Hippocampal formation (tissue), 2 donors: ENCODE data around the gene ARNT2.

Experiments used
- DNase-seq, 2 donors: peaks; one replicate each; lab custom pipeline; 2025; lab: John Stamatoyannopoulos, UW

The ARNT2 gene

GRCh38 chr15:80556694-80557367, 152.6 kb downstream of the ARNT2 start:
- no peak for DNase-seq

DNA sequence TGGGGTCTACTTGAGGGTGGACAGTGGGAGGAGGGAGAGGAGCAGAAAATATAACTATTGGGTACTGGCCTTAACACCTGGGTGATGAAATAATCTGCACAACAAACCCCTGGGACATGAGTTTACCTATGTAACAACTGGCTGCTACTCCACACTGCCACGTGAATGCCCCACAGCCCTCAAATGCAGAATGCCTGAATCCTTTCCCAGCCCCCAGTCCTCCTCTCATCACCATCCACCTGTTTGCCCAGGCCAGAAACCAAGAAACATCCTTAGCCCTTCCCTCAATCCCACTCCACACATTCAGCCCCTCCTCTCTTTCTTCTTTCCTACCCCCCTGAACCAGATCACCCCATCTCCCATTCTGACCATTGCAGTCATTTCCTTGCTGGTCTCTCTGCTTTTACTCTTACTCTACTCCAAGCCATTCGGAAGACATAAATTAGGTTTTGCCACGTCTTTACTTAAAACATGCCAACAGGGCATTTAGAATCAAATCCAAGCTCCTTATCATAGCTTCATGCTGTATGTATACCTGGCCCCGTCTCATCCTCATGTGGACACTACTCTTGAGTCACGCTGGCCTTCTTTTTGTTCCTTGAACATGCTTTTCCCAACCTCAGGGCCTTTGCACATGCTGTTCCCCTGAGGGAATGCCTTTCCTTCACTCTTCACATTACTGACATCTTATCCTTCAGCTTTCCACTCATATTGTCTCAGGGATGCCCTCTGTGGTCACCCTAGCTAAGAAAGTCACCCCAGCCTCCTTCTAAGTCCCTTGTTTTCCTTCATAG, 153.5 kb downstream of the ARNT2 start:
- DNase-seq: no peak

GRCh38 chr15:80558631-80559319, 154.6 kb downstream of the ARNT2 start:
- DNase-seq: no peak

GRCh38 chr15:80559320-80559693, 155.1 kb downstream of the ARNT2 start:
- DNase-seq: no peak

DNA sequence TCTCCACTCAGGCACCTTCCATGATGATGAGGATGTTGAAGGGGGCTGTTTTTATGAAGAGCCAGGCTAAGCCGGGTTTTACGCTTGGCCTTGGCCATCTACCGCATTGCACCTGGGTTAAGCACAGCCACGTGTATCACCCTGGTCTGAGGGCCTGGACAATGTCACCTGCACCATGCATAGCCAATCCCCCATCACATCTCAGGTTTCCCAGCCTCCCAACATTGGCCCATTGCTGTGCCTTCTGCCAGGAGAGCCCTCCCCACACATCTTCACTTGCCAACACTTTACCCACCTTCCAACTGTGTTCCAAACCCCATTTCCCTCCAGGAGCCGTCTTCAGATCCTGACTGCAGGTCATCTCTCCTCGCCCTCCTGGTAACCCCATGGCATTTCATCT, 155.6 kb downstream of the ARNT2 start:
- DNase-seq: no peak

DNA sequence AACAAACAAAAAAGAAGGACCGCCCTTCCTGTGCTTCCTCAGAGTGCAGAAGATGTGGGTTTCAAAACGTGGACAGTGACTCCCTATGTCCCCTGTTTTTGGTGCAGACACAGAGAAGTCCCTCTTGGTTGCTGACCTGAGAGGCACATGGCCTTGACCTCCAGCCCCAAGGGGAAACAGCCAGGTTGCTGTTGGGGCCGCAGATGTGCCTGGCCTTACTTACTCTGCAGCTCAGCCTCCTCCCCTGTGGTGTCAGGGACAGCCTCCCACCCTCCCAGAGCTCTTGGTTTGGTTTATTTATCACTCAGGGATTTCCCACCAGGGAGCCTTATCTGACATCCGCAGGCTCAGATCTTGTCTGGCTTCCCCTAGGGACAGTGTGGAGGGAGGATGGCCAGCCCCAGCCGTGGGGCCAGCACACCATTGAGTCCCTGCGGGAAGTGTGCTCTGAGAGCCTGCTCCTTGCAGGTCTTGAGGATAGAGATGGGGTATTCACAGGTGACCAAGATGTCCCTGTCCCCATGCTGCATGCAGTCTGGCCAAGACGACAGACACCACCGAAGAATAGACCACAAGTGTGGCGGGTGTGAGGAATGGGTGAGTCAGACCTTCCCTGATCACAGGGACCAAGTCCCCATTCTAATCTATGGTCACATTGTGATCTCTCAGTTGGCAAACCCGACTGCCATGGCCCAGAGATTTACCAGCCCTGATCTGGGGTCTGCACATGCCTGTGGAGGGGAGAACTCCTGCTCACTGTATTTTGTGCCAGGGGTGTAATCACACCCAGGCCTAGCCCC, 156.6 kb downstream of the ARNT2 start:
- DNase-seq: no peak

GRCh38 chr15:80561500-80561899, 157.3 kb downstream of the ARNT2 start:
- no peak for DNase-seq

GRCh38 chr15:80562033-80562432, 157.9 kb downstream of the ARNT2 start:
- DNase-seq: no peak

DNA sequence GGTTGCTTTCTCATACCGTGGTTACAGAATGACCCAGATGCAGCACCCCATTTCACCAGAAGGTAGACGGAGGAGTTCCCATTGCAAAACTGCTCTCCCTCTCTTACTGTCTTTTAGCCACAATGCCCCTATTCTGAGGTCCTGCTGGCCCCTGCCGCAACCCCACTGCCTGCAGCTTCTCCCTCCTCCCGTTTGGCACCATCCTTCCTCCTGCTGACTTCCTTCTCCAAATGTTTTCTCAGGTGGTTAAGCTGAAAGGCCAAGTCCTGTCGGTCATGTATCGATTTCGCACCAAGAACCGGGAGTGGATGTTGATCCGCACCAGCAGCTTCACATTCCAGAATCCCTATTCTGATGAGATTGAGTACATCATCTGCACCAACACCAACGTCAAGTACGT, 158.7 kb downstream of the ARNT2 start:
- DNase-seq: no peak

DNA sequence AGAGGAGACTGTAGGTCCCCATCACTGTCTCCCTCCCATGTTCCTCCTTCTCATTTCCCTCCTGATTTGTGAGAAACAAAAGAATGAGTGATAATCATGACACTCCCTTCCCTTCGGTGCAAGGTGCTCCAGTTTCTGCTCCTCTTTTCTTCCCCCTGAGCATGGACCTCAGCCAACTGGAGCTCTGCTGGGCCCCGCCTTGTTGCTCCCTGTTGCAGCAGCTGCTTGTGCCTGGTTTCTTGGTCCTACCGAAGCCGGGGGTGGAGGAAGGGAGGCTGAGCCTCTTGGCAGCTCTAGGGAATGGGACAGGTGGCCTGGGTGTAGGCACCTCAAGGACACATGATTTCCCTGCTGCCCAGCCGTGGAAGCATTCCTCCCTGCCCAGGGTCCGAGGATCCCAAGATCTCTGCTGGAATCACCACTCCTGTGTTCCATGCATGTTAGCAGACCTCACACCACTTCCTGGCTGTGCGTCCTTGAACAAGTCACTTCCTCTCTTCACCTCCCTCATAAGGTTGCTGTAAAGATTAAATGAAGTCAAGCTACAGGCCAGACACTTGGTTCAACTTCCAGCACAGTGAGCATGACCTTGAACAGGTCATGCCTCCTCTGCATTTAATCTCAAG, 159.3 kb downstream of the ARNT2 start:
- no peak for DNase-seq

DNA sequence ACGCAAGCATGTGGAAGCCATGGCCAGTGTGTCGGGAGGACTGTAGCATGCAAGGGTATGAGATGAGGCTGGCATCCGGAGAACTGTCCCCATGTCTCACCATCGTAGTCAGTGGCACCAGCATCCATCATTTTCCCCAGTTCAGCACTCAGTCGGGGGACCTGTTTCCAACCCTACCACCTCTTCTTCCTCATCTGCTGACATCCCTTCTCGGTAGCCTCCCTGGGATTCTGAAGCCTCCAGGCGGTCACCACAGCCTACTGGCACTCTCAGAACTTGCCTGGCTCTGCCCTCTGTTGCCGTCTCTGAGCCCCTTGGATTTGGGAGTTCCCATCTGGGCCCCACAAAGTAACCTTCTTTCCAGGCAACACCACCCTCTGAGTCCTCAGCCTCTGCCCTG, 159.9 kb downstream of the ARNT2 start:
- DNase-seq: no peak

DNA sequence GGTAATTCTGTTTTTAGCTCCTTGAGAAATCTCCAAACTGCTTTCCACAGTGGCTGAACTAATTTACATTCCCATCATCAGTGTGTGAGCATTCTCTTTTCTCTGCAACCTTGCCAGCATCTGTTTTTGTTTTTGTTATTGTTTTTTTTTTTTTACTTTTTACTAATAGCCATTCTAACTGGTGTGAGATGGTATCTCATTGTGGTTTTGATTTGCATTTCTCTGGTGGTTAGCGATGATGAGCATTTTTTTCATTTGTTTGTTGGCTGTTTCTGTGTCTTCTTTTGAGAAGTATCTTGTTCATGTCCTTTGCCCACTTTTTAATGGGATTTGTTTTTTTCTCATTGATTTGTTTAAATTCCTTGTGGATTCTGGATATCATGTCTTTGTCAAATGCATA, 161.2 kb downstream of the ARNT2 start:
- no peak for DNase-seq

DNA sequence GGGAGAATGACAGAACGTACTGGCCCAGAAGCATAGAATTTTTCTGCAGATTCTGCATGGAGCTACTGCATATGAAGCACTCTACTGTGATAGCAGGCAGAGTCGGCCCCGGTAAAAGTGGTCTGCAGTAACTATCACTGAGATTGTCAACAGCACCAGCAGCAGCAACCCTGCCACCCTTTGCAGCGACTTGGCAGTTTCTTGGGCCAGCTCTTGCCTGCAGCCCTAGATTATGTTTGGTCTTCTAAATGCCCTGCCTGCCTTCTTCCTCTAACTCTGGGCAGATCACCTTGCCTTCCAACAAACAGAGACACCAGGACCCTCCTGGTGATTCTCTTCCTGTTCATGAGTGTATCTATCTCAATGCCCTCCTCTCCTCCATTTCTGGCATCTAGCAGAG, 161.8 kb downstream of the ARNT2 start:
- no peak for DNase-seq

- peak; percentile 49 to 85 for DNase-seq
Measured at GRCh38 chr15:80567721-80568157, 163.6 kb downstream of the ARNT2 start.

GRCh38 chr15:80568298-80568697, 164.1 kb downstream of the ARNT2 start:
- DNase-seq: no peak

DNA sequence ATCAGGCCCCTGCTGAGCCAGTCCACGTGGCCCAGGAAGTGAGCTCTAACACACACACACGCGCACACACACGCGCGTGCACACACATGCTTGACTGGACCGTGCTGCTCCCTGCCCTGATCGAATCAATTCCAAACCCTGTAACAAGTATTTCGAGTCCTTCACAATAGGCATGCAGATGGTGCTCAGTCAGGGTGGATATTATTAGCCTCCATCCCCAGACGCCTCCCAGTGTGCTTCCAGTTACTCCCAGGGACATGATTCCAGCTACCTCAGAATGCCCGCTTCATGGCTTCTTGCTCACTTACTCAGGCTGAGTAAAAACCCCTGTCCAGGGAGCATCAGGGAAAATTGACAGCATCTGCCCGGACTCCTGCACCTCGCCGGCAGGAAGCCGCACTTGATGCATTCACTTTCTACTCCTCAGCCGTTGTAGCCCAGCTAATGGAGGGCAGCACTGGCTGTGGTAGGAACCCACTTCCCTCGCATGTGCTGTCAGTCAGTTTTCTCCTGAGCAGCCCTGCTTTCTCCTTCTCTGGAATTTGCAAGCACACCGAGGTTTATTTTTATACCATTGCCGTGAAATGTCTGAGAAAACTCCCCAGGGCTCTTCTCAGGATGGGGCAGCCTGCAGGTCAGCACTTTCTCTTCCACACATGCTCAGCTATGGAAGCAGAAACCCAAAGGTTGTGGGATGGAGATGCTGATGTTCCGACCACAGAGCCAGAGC, 164.9 kb downstream of the ARNT2 start:
- DNase-seq: no peak

DNA sequence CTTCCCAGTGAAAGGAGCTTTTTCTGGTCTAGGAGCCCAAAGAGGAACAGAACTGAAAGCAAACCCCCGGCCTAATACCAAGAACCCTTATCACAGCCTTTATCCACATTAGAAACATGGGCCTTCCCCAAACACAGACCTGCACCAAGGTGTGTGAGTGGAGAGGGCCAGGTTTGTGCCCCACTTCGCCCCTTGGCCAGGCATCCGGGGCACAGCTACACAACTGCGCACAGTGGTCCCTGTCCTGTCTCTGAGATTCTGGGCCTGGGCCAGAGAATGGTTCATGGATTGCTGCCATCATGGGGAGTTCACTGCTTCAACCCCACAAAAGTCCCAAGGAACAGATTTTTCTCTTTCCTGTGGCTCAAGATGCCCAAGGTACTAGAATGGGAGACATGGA, 165.5 kb downstream of the ARNT2 start:
- no peak for DNase-seq

DNA sequence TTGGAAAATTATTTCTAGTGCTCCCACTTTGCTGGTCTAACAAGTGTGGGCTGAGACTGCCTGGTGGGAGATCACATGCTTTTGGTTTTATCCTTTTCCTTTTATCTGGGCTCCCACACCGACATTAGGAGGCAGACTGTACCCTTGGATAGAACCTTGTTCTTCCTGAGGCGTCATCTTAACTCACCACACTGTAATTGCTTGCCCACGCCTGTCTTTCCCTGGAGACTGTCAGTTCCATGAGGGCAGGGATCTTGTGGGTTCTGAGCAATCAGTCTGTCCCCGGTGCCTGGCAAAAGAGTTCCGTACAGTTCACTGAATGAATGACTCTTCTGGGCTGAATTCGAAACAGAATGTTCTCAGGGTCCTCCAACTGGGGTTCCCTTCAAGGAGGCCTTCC, 166.4 kb downstream of the ARNT2 start:
- no peak for DNase-seq

DNA sequence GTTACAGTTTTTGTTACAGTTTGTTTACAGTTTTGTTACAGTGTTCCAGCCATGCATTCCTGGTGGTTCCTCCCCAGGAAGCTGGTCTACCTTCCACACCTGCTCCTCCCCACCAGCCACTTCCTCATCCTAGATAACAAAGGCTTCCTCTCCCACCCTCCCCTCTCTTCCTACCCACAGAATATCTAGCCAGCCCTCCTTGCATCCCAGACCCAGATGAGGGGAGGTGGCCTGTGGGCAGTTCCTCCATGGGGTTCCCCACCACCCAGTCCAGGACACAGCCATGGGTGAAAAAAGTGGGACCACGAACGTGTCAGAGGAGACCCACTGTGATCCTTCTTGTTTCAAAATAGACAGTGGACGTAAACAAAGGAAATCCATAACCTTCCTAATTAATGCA, 168.2 kb downstream of the ARNT2 start:
- DNase-seq: no peak

- no peak for DNase-seq
Measured at GRCh38 chr15:80573606-80574005, 169.4 kb downstream of the ARNT2 start.

- no peak for DNase-seq
Measured at GRCh38 chr15:80574590-80574989, 170.4 kb downstream of the ARNT2 start.
